Measurements from ENCODE around the gene PROM2. TPM values are rescaled to one million over a fixed set of nuclear protein-coding genes. Genes with fewer than 3 reads are reported as not detected.

Gene PROM2
- total RNA-seq, 1 donor from 2014 or later = 0.59 TPM

GRCh38 chr2:95307036-95307435, 32.8 kb downstream of the PROM2 start:
- no peak overlapping the region for H3K4me3 Mint-ChIP-seq (ENCODE audit: low read depth)
- no peaks in the 10 kb centered on the region for H3K4me1 Mint-ChIP-seq (ENCODE audit: low read depth)
- no peak for DNase-seq (ENCODE audit: low spot score)
- H3K27me3 Mint-ChIP-seq (ENCODE audit: low read depth) = no peaks in the 10 kb centered on the region
- intact Hi-C loops (cut with micrococcal nuclease) = no loop called here
- H3K36me3 Mint-ChIP-seq (ENCODE audit: low read depth) = no peaks in the 10 kb centered on the region
- no peak overlapping the region for H3K27ac Mint-ChIP-seq
- no peaks in the 10 kb centered on the region for H3K9me3 Mint-ChIP-seq

- intact Hi-C loops (cut with micrococcal nuclease) = no loop called here
These were observed 33.6 kb downstream of the PROM2 start for GRCh38 chr2:95307878-95308277.

GRCh38 chr2:95308426-95308990, 34.3 kb downstream of the PROM2 start:
- H3K36me3 Mint-ChIP-seq (ENCODE audit: low read depth) = no peaks in the 10 kb centered on the region
- DNase-seq (ENCODE audit: low spot score) = no peak
- H3K27me3 Mint-ChIP-seq (ENCODE audit: low read depth) = no peaks in the 10 kb centered on the region
- H3K4me3 Mint-ChIP-seq (ENCODE audit: low read depth) = no peak overlapping the region
- intact Hi-C loops (cut with micrococcal nuclease) = no loop called here
- no peak overlapping the region for H3K27ac Mint-ChIP-seq
- H3K4me1 Mint-ChIP-seq (ENCODE audit: low read depth) = no peaks in the 10 kb centered on the region
- no peaks in the 10 kb centered on the region for H3K9me3 Mint-ChIP-seq

More at GRCh38 chr2:95307878-95308277, 33.6 kb downstream of the PROM2 start:
- no peak overlapping the region for H3K27ac Mint-ChIP-seq
- H3K9me3 Mint-ChIP-seq = no peaks in the 10 kb centered on the region
- no peaks in the 10 kb centered on the region for H3K4me1 Mint-ChIP-seq (ENCODE audit: low read depth)
- DNase-seq (ENCODE audit: low spot score) = no peak
- no peaks in the 10 kb centered on the region for H3K36me3 Mint-ChIP-seq (ENCODE audit: low read depth)
- no peak overlapping the region for H3K4me3 Mint-ChIP-seq (ENCODE audit: low read depth)
- H3K27me3 Mint-ChIP-seq (ENCODE audit: low read depth) = no peaks in the 10 kb centered on the region

- no peak for DNase-seq (ENCODE audit: low spot score)
- H3K9me3 Mint-ChIP-seq = no peaks in the 10 kb centered on the region
- H3K4me1 Mint-ChIP-seq (ENCODE audit: low read depth) = no peaks in the 10 kb centered on the region
- no peaks in the 10 kb centered on the region for H3K36me3 Mint-ChIP-seq (ENCODE audit: low read depth)
- no peak overlapping the region for H3K27ac Mint-ChIP-seq
- intact Hi-C loops (cut with micrococcal nuclease) = no loop called here
- H3K4me3 Mint-ChIP-seq (ENCODE audit: low read depth) = no peak overlapping the region
- no peaks in the 10 kb centered on the region for H3K27me3 Mint-ChIP-seq (ENCODE audit: low read depth)
These were observed 35.4 kb downstream of the PROM2 start for GRCh38 chr2:95309599-95309998.

- no peaks in the 10 kb centered on the region for H3K9me3 Mint-ChIP-seq
- no peak overlapping the region for H3K4me3 Mint-ChIP-seq (ENCODE audit: low read depth)
- no peak for DNase-seq (ENCODE audit: low spot score)
- no peaks in the 10 kb centered on the region for H3K27me3 Mint-ChIP-seq (ENCODE audit: low read depth)
- H3K36me3 Mint-ChIP-seq (ENCODE audit: low read depth) = no peaks in the 10 kb centered on the region
- H3K4me1 Mint-ChIP-seq (ENCODE audit: low read depth) = no peaks in the 10 kb centered on the region
- H3K27ac Mint-ChIP-seq = no peak overlapping the region
- intact Hi-C loops (cut with micrococcal nuclease) = no loop called here
These were observed 36.0 kb downstream of the PROM2 start for GRCh38 chr2:95310216-95310615.

- Mint-ChIP-seq H3K4me1 (ENCODE audit: low read depth) (no peaks in the 10 kb centered on the region), H3K9me3 (no peaks in the 10 kb centered on the region), H3K27me3 (ENCODE audit: low read depth) (no peaks in the 10 kb centered on the region), H3K36me3 (ENCODE audit: low read depth) (no peaks in the 10 kb centered on the region), H3K27ac (no peak overlapping the region), H3K4me3 (ENCODE audit: low read depth) (no peak overlapping the region)
- no peak for DNase-seq (ENCODE audit: low spot score)
- intact Hi-C loops (cut with micrococcal nuclease) = no loop called here
These were observed 36.4 kb downstream of the PROM2 start for GRCh38 chr2:95310651-95311050.

GRCh38 chr2:95311815-95312542, 37.7 kb downstream of the PROM2 start:
- H3K27ac Mint-ChIP-seq = no peak overlapping the region
- no peak overlapping the region for H3K4me3 Mint-ChIP-seq (ENCODE audit: low read depth)
- DNase-seq (ENCODE audit: low spot score) = no peak
- H3K27me3 Mint-ChIP-seq (ENCODE audit: low read depth) = no peaks in the 10 kb centered on the region
- no peaks in the 10 kb centered on the region for H3K36me3 Mint-ChIP-seq (ENCODE audit: low read depth)
- intact Hi-C loops (cut with micrococcal nuclease) = no loop called here
- H3K9me3 Mint-ChIP-seq = no peaks in the 10 kb centered on the region
- no peaks in the 10 kb centered on the region for H3K4me1 Mint-ChIP-seq (ENCODE audit: low read depth)

- Mint-ChIP-seq H3K4me1 (ENCODE audit: low read depth) (no peaks in the 10 kb centered on the region), H3K27me3 (ENCODE audit: low read depth) (no peaks in the 10 kb centered on the region), H3K36me3 (ENCODE audit: low read depth) (no peaks in the 10 kb centered on the region), H3K27ac (no peak overlapping the region), H3K9me3 (no peaks in the 10 kb centered on the region), H3K4me3 (ENCODE audit: low read depth) (no peak overlapping the region)
- intact Hi-C loops (cut with micrococcal nuclease) = no loop called here
- no peak for DNase-seq (ENCODE audit: low spot score)
These were observed 38.4 kb downstream of the PROM2 start for GRCh38 chr2:95312543-95313201.

GRCh38 chr2:95313296-95314131, 39.3 kb downstream of the PROM2 start:
- no peak overlapping the region for H3K27ac Mint-ChIP-seq
- H3K4me3 Mint-ChIP-seq (ENCODE audit: low read depth) = no peak overlapping the region
- no peaks in the 10 kb centered on the region for H3K4me1 Mint-ChIP-seq (ENCODE audit: low read depth)
- intact Hi-C loops (cut with micrococcal nuclease) = no loop called here
- DNase-seq (ENCODE audit: low spot score) = no peak
- no peaks in the 10 kb centered on the region for H3K9me3 Mint-ChIP-seq
- H3K36me3 Mint-ChIP-seq (ENCODE audit: low read depth) = no peaks in the 10 kb centered on the region
- no peaks in the 10 kb centered on the region for H3K27me3 Mint-ChIP-seq (ENCODE audit: low read depth)

- H3K27me3 Mint-ChIP-seq (ENCODE audit: low read depth) = no peaks in the 10 kb centered on the region
- no peaks in the 10 kb centered on the region for H3K9me3 Mint-ChIP-seq
- no peak overlapping the region for H3K4me3 Mint-ChIP-seq (ENCODE audit: low read depth)
- no peaks in the 10 kb centered on the region for H3K36me3 Mint-ChIP-seq (ENCODE audit: low read depth)
- no peak overlapping the region for H3K27ac Mint-ChIP-seq
- H3K4me1 Mint-ChIP-seq (ENCODE audit: low read depth) = no peaks in the 10 kb centered on the region
- DNase-seq (ENCODE audit: low spot score) = no peak
- intact Hi-C loops (cut with micrococcal nuclease) = no loop called here
These were observed 40.3 kb downstream of the PROM2 start for GRCh38 chr2:95314598-95314963.

GRCh38 chr2:95314964-95315611, 40.8 kb downstream of the PROM2 start:
- DNase-seq (ENCODE audit: low spot score) = no peak
- Mint-ChIP-seq H3K27me3 (ENCODE audit: low read depth) (no peaks in the 10 kb centered on the region), H3K27ac (no peak overlapping the region), H3K4me3 (ENCODE audit: low read depth) (no peak overlapping the region), H3K4me1 (ENCODE audit: low read depth) (no peaks in the 10 kb centered on the region), H3K36me3 (ENCODE audit: low read depth) (no peaks in the 10 kb centered on the region), H3K9me3 (no peaks in the 10 kb centered on the region)
- intact Hi-C loops (cut with micrococcal nuclease) = no loop called here

- H3K27me3 Mint-ChIP-seq (ENCODE audit: low read depth) = no peaks in the 10 kb centered on the region
- H3K27ac Mint-ChIP-seq = no peak overlapping the region
- intact Hi-C loops (cut with micrococcal nuclease) = no loop called here
These were observed 41.7 kb downstream of the PROM2 start for GRCh38 chr2:95315801-95316411.

More at GRCh38 chr2:95315801-95316411, 41.7 kb downstream of the PROM2 start:
- DNase-seq (ENCODE audit: low spot score) = no peak
- no peak overlapping the region for H3K4me3 Mint-ChIP-seq (ENCODE audit: low read depth)
- no peaks in the 10 kb centered on the region for H3K36me3 Mint-ChIP-seq (ENCODE audit: low read depth)
- no peaks in the 10 kb centered on the region for H3K9me3 Mint-ChIP-seq
- no peaks in the 10 kb centered on the region for H3K4me1 Mint-ChIP-seq (ENCODE audit: low read depth)

Measured in activated T-helper 2 cell treated with anti-CD3 and anti-CD28 coated beads, Interferon-gamma antibody, Interleukin-2, Interleukin-4, amounts not matched to agents 10 μg/mL and 5 μg/mL and 100 μg/mL, durations not matched to agents 14 hours and 24 hours and 36 hours (primary cell).